Heart left ventricle (tissue), 13 donors: ENCODE results near the gene EIF4E1B.

Source experiments
- CTCF ChIP-seq, 12 donors: fragments of 200-600 bp; sonication (generic) in 4 of 12; IDR thresholded peaks; one replicate each; pipeline versions ENCODE4 v1.5.0 to v1.8.0; 2018 to 2022; ENCODE audit warnings: antibody characterized with exemption in 12 of 12, mild to moderate bottlenecking in 5 of 12
- POLR2A ChIP-seq, 2 donors: fragments of 450-650 bp; IDR thresholded peaks; one replicate each; pipeline ENCODE4 v1.6.1; 2017; ENCODE audit warnings: antibody characterized with exemption in 2 of 2, mild to moderate bottlenecking in 2 of 2, moderate library complexity in 2 of 2
- donor health status: ischemic (EF 13 %, LVEDD 7.1; RV severe dilation, severe dysfunction).
- donor health status: DM: no; HTN: yes; CAD: no.
- donor health status: DM: no; HTN: no; CAD: no.
- donor health status: ischemic (EF 25% LVEDD 6.9; RV normal size, moderate dysfunction).
- donor health status: ischemic (EF 25% LVEDD 5.7; RV mildly dilated, moderate dysfunction).
- donor health status: ischemic (EF 35%, LVEDD 5.7; RV mildly dilated, moderate dysfunction).
- donor health status: nonischemic (EF 11% LVEDD 7.7; RV severe dilation, severe dysfunction).
- donor health status: DM: yes; HTN: yes; CAD: no.
- donor health status: PGD.
- donor health status: ischemic (EF 29% LVEDD 5.4; RV normal size, mild dysfunction).
- donor health status: nonischemic (EF 23%, LVEDD 6.1; RV moderate dilation, normal function).

GRCh38 chr5:176632745-176633144 is 2.3 kb downstream of the EIF4E1B start:
- no peak for TF ChIP-seq CTCF (IDR thresholded peaks at IDR 0.05)
- no peak for TF ChIP-seq POLR2A (IDR thresholded peaks at IDR 0.05)
